GM20000 (cell line): ENCODE data around the gene LMNTD2.
"Not testable (repeated sequence)": the region's sequence is repeated elsewhere in the genome, so short reads cannot be mapped to it uniquely, and the experiment has no call there.

ENCODE experiments used
- DNase-seq: peaks from one replicate; pipeline ENCODE4 v3.0.0; 2012; ENCODE audit warnings: low spot score
- CTCF ChIP-seq: IDR thresholded peaks from 2 replicates; pipeline ENCODE4 v1.5.1; 2012; ENCODE audit warnings: mild to moderate bottlenecking, control low read depth; ENCODE audit errors: extremely low read depth, missing control alignments

Gene LMNTD2

GRCh38 chr11:578276-579035 is 17.9 kb upstream of the LMNTD2 start:
- DNase-seq = no peak
- no peak for TF ChIP-seq CTCF

- no peak for TF ChIP-seq CTCF
These were observed 17.0 kb upstream of the LMNTD2 start for GRCh38 chr11:577611-577894.

GRCh38 chr11:576811-577610 is 16.5 kb upstream of the LMNTD2 start:
- no peak for TF ChIP-seq CTCF
- no peak for DNase-seq

More at GRCh38 chr11:577611-577894, 17.0 kb upstream of the LMNTD2 start:
- DNase-seq = no peak

- peak; percentile 100 for DNase-seq
- no peak for TF ChIP-seq CTCF
These were observed 15.6 kb upstream of the LMNTD2 start, which contains the start of gene PHRF1 for GRCh38 chr11:575996-576768. Gene PHRF1 (plus strand): TSS chr11:576470. CDS start chr11:581513, 5,043 bp downstream.

GRCh38 chr11:575313-575995 is 14.9 kb upstream of the LMNTD2 start:
- no peak for TF ChIP-seq CTCF
- no peak for DNase-seq

- TF ChIP-seq CTCF = no peak
These were observed 14.2 kb upstream of the LMNTD2 start for GRCh38 chr11:574632-575312.

GRCh38 chr11:574031-574570 is 13.6 kb upstream of the LMNTD2 start:
- DNase-seq = not testable (repeated sequence)

More at GRCh38 chr11:574632-575312, 14.2 kb upstream of the LMNTD2 start:
- DNase-seq = no peak
